Fibroblast of mammary gland (primary cell): Measurements from ENCODE around the gene KPNA6.

Experiments used
- DNase-seq: peaks from one replicate; pipeline ENCODE4 v3.0.0-alpha.2; 2010; ENCODE audit warnings: low read depth
- H3K4me3 ChIP-seq: 2 replicates; pipeline ENCODE4 v1.5.1; 2011; ENCODE audit warnings: low read depth, mild to moderate bottlenecking, low read length, moderate library complexity; ENCODE audit not compliant: control insufficient read depth
- TF ChIP-seq, protein P1 (sequence below): conservative IDR thresholded peaks from 2 replicates; pipeline ENCODE4 v1.5.1; 2011; ENCODE audit warnings: low read depth, low read length, inconsistent platforms; ENCODE audit not compliant: control insufficient read depth, insufficient read depth

KPNA6 gene

DNA sequence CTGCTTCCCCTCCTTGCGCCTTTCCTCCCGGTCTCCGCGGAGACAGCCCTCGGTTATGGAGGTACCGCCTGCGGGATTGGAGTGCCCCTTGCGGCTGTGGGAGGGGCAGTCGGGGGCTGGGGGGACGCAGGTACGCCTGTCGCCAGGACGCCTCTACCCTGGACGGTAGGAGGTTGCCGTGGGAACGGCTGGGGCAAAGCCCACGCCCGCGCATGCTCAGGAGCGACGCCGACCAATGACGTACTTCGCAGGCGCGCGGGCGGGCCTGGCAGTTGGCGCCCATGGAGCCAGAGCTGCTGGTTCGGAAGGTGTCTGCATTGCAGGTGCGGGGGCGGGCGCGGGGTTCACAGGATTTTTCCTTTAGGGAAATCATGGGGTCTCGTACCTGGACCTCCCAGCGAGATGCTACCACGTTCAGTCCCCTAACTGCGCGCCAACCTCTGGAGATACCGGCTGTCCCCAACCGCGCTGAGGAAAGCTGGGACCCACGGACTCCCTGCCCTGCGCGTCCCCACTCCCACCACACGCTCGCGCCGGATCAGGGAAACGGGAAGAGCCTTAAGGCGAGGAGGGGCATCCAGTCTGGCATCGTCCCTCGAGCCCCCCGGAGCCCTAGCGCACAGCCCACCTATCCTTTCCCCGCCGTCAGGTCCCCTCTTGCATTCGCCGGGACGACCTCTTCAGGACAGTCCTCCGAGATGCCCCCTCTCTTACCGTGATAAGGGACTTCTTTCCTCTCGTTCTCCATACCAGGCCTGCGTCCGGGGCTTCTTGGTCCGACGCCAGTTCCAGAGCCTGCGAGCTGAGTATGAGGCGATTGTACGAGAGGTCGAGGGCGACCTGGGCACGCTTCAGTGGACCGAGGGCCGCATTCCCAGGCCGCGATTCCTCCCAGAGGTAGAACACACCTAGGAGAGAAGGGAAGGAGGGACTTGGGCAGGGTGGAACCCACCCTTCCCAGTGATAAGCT is 97.8 kb downstream of the KPNA6 start, which contains the start of gene IQCC:
IQCC (plus strand) TSS at position 271 of the 970 bp plus-strand sequence; CDS start at position 282, 11 bp downstream.
- peak; percentile 74 for DNase-seq
- peak within 1 kb of the TSS; percentile 83 for H3K4me3 ChIP-seq
- TF ChIP-seq, protein P1, sequence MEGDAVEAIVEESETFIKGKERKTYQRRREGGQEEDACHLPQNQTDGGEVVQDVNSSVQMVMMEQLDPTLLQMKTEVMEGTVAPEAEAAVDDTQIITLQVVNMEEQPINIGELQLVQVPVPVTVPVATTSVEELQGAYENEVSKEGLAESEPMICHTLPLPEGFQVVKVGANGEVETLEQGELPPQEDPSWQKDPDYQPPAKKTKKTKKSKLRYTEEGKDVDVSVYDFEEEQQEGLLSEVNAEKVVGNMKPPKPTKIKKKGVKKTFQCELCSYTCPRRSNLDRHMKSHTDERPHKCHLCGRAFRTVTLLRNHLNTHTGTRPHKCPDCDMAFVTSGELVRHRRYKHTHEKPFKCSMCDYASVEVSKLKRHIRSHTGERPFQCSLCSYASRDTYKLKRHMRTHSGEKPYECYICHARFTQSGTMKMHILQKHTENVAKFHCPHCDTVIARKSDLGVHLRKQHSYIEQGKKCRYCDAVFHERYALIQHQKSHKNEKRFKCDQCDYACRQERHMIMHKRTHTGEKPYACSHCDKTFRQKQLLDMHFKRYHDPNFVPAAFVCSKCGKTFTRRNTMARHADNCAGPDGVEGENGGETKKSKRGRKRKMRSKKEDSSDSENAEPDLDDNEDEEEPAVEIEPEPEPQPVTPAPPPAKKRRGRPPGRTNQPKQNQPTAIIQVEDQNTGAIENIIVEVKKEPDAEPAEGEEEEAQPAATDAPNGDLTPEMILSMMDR = no peak

DNA sequence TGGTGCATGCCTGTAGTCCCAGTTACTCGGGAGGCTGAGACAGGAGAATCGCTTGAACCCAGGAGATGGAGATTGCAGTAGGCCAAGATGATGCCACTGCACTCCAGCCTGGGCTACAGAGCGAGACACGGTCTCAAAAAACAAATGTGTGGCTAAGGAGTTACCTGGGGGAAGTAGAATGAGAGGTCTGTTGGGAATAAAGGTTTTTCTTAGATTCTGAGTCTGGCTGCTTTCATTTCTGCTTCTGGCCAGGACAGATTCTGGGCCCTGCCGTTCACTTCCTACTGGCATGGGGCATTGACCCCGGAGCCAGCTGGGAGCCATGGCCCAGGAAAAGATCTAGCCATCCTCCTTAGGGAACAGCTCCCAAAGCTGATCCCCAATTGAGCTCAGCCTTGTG is 100.6 kb downstream of the KPNA6 start:
- H3K4me3 ChIP-seq = no peak overlapping the region
- no peak for DNase-seq
- TF ChIP-seq, protein P1 = no peak

DNA sequence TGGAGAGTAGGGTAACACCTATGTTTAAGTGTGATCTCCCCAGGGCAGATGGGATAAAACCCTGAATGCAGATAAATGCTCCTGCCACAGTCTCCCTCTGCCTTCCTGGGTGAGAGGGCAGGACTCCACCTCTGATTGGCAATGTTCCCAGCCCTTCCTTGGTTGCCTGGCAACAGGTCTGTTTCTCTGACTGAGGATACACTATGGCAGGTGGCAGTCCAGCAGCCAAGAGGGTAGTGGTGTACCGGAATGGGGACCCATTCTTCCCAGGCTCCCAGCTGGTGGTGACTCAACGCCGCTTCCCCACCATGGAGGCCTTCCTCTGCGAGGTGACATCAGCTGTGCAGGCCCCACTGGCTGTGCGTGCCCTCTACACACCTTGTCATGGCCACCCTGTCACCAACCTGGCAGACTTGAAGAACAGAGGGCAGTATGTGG is 101.1 kb downstream of the KPNA6 start, which contains the start of gene DCDC2B:
DCDC2B (plus strand) TSS at position 199 of the 438 bp plus-strand sequence; CDS start at position 204, 5 bp downstream.
- TF ChIP-seq, protein P1 = no peak
- DNase-seq = peak; percentile 46

DNA sequence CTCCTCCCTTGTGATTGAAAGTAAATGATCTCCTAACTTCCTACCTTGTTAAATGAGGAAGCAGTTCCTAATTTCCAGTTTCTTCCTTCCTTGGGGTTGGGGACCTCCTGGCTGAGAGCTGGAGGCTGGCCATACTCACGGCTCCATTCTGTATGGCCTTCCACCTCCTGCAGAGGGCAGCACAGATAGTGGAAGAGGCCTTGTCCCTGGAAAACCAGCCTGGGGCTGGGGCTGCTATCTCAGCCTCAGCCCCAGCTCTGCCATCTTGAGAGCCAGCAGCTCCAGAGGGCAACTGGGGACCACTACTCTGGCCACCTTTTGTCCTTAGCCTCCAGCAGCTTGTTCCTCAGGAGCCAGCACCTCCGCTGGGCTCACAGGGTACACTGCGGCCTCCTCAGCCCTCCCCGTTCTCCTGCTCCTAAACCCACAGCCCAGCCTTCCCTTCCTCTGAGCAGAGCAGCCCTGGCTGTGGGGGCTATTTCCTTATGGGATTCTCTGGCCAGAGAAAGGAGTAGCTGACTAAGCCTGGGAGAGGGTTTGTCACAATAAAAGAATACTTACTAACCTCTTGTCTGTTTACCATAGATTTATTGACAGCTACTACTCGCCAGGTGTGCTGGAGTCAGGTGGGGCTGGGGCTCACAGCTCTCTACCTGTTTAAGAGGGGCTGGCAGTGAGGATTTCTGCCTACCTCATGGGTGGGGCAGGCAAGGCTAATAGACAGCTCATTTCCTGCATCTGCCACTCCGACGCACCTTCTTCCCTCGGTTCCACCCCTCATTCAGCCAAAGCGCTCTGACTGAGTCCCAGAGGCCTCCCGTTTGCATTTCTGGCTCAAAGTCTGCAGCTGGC is 108.0 kb downstream of the KPNA6 start:
- peak; percentile 62 for DNase-seq
- TF ChIP-seq, protein P1 = peak; percentile 84
- no peak overlapping the region for H3K4me3 ChIP-seq

More for the DNA sequence above, 101.1 kb downstream of the KPNA6 start, which contains the start of gene DCDC2B:
- H3K4me3 ChIP-seq = no peak within 1 kb of the TSS

DNA sequence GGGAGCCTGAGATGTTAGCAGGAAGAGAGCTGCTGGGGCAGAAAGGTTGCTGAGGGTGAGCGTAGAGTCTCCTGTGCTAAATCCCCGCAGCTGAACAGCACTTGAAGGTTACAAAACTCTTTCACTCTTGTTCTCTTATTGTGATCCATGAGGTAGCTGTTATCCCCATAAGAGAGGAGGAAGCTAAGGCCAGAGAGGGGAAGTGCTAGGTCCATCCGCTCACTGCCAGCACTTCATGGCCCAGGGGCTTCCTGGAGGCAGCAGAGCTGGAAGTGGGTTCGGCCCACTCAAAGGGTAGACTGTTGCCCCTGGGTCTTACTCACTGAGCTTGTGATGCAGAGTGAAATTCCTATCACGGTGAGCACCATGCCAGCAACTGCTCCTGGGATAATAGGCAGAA is 108.7 kb downstream of the KPNA6 start:
- TF ChIP-seq, protein P1 = no peak
- DNase-seq = no peak
- no peak overlapping the region for H3K4me3 ChIP-seq

DNA sequence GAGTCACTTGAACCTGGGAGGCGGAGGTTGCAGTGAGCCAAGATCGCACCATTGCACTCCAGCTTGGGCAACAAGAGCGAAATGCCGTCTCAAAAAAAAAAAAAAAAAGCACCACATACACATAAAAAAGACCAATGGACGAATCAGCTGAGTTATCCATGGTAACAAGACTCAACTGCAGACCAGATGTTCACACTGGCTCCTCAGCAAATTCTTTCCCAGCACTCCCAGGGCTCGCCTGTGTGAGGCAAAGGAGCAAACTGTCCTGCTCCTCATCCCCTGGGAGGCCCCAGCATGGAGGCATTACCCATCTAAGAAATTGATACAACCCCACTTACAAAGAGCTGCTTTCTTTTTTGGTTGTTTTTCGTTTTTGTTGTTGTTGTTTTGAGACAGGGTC is 111.2 kb downstream of the KPNA6 start:
- TF ChIP-seq, protein P1 = no peak
- H3K4me3 ChIP-seq = no peak overlapping the region
- peak; percentile 72 for DNase-seq
